K562 (cell line): ENCODE measurements around the gene SLC25A45. TPM values are rescaled to one million over a fixed set of nuclear protein-coding genes. Genes with fewer than 3 reads are reported as not detected.

Experiments
- FOXA1 ChIP-seq: fragments of 450-650 bp; IDR thresholded peaks from 2 replicates; pipeline ENCODE4 v1.6.1; 2016; ENCODE audit warnings: mild to moderate bottlenecking, borderline replicate concordance
- HDAC2 ChIP-seq: fragments of 450-650 bp; IDR thresholded peaks from 2 replicates; pipeline ENCODE4 v1.6.1; 2016; ENCODE audit warnings: mild to moderate bottlenecking
- HEY1 ChIP-seq: fragments of 250-450 bp; sonication (Bioruptor Pico); IDR thresholded peaks from 2 replicates; pipeline ENCODE4 v1.5.0; 2020; ENCODE audit warnings: mild to moderate bottlenecking, moderate library complexity, borderline replicate concordance
- KAT2B ChIP-seq: IDR thresholded peaks from one replicate; pipeline ENCODE4 v1.6.1; 2012; ENCODE audit warnings: low read depth, mild to moderate bottlenecking, control low read depth, inconsistent platforms, low read length, moderate library complexity
- KAT8 ChIP-seq: fragments of 450-650 bp; IDR thresholded peaks from 2 replicates; pipeline ENCODE4 v1.6.1; 2016; ENCODE audit warnings: low read depth, mild to moderate bottlenecking
- MAFG ChIP-seq: fragments of 450-650 bp; conservative IDR thresholded peaks from 2 replicates; pipeline ENCODE4 v1.6.1; 2016; ENCODE audit warnings: missing genetic modification characterization, missing compliant biosample characterization
- MNT ChIP-seq, 2 experiments: fragments of 450-650 bp; conservative IDR thresholded peaks; 2 replicates each; pipeline ENCODE4 v1.6.1; 2017; ENCODE audit warnings: mild to moderate bottlenecking in 2 of 2, moderate library complexity in 2 of 2
- NFIC ChIP-seq: fragments of 450-650 bp; IDR thresholded peaks from 2 replicates; pipeline ENCODE4 v1.6.1; 2017; ENCODE audit warnings: mild to moderate bottlenecking, inconsistent platforms
- RBFOX2 ChIP-seq: fragments of 200-400 bp; formaldehyde crosslinking; IDR thresholded peaks from 2 replicates; pipeline ENCODE4 v1.6.1; 2017; ENCODE audit warnings: low read depth, mild to moderate bottlenecking, low read length, moderate library complexity
- SAP30 ChIP-seq: fragments of 200-600 bp; sonication (generic); IDR thresholded peaks from 2 replicates; pipeline ENCODE4 v1.6.1; 2012; ENCODE audit warnings: borderline replicate concordance, low read depth, mild to moderate bottlenecking, moderate library complexity, low read length, control low read depth, inconsistent platforms; ENCODE audit not compliant: insufficient read depth, poor library complexity, severe bottlenecking
- ZBTB2 ChIP-seq: fragments of 450-650 bp; IDR thresholded peaks from 2 replicates; pipeline ENCODE4 v1.6.1; 2016; ENCODE audit warnings: antibody characterized with exemption
- ZC3H4 ChIP-seq: sonication (generic); formaldehyde crosslinking; IDR thresholded peaks from 2 replicates; pipeline ENCODE4 v1.9.0; 2021; ENCODE audit warnings: missing genetic modification reagents, borderline replicate concordance
- ZEB2 ChIP-seq: fragments of 450-650 bp; IDR thresholded peaks from 2 replicates; pipeline ENCODE4 v1.6.1; 2016
- ZNF717 ChIP-seq: fragments of 250-450 bp; sonication (Bioruptor Pico); IDR thresholded peaks from 2 replicates; pipeline ENCODE4 v1.5.0; 2021
- ZZZ3 ChIP-seq: fragments of 450-650 bp; IDR thresholded peaks from 2 replicates; pipeline ENCODE4 v1.6.1; 2016; ENCODE audit warnings: antibody characterized with exemption, mild to moderate bottlenecking, moderate library complexity
- polyA plus RNA-seq, 8 experiments: library from polyadenylated mRNA; depleted of rRNA in 4 of 8; stranded (reverse) in 5 of 8; unstranded in 3 of 8; fragments of >200 nt; fragmentation: Nextera tagmentation in 2 of 8; fragmentation: Illumina TruSeq in 1 of 8; extraction: Ambion mirVana in 2 of 8; extraction: Trizol in 1 of 8; gene quantifications; 2 replicates each; pipeline versions ENCODE4 v1.2.1 to v1.2.3, GENCODE V29; 2011 to 2014; ENCODE audit warnings: inconsistent platforms in 1 of 8, missing spikeins in 1 of 8
- total RNA-seq, 7 experiments: library from RNA; depleted of rRNA in 6 of 7; stranded (reverse); fragments of >200 nt in 6 of 7; fragmentation: Illumina TruSeq in 2 of 7; extraction: Trizol in 2 of 7; gene quantifications; 2 replicates each; pipeline versions ENCODE4 v1.2.1 to v1.2.3, GENCODE V29; 2011 to 2021; ENCODE audit warnings: low replicate concordance in 1 of 7
- TF ChIP-seq, protein P1 (sequence below): fragments of 450-650 bp; formaldehyde crosslinking; IDR thresholded peaks from 2 replicates; pipeline ENCODE4 v1.4.0; 2020; ENCODE audit warnings: mild to moderate bottlenecking
- TF ChIP-seq, protein P2 (sequence below): IDR thresholded peaks from 2 replicates; pipeline ENCODE4 v1.6.1; 2014; ENCODE audit warnings: antibody characterized with exemption
- TF ChIP-seq, protein P3 (sequence below): fragments of 250-450 bp; sonication (Bioruptor Pico); IDR thresholded peaks from 2 replicates; pipeline ENCODE4 v1.4.0; 2020; ENCODE audit warnings: mild to moderate bottlenecking
- TF ChIP-seq, protein P4 (sequence below): fragments of 450-650 bp; formaldehyde crosslinking; IDR thresholded peaks from 2 replicates; pipeline ENCODE4 v1.4.0; 2022; ENCODE audit warnings: mild to moderate bottlenecking, moderate library complexity

Gene SLC25A45
- total and polyA plus RNA-seq, 9 of the 15 experiments (the other 6 are each of a cell fraction or from before 2014, with no cell fraction given) = 0.15 to 2.3 (median 0.68) TPM

- TF ChIP-seq, protein P1, sequence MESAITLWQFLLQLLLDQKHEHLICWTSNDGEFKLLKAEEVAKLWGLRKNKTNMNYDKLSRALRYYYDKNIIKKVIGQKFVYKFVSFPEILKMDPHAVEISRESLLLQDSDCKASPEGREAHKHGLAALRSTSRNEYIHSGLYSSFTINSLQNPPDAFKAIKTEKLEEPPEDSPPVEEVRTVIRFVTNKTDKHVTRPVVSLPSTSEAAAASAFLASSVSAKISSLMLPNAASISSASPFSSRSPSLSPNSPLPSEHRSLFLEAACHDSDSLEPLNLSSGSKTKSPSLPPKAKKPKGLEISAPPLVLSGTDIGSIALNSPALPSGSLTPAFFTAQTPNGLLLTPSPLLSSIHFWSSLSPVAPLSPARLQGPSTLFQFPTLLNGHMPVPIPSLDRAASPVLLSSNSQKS (CRISPR knock-in tag) = no peak
- TF ChIP-seq ZEB2 (no peak), FOXA1 (no peak), ZNF717 (CRISPR knock-in tag) (no peak), ZC3H4 (no peak), ZBTB2 (no peak), RBFOX2 (no peak), NFIC (no peak; the same call in none of the 2 replicates), HDAC2 (0 out of 2 replicates have a peak, but pooled peaks have one; percentile 11), KAT2B (no peak), MNT (conservative IDR thresholded peaks at IDR 0.05) (no peak), HEY1 (CRISPR knock-in tag) (no peak), KAT8 (no peak), SAP30 (no peak), ZZZ3 (no peak), MAFG (no peak)
- TF ChIP-seq, protein P2, sequence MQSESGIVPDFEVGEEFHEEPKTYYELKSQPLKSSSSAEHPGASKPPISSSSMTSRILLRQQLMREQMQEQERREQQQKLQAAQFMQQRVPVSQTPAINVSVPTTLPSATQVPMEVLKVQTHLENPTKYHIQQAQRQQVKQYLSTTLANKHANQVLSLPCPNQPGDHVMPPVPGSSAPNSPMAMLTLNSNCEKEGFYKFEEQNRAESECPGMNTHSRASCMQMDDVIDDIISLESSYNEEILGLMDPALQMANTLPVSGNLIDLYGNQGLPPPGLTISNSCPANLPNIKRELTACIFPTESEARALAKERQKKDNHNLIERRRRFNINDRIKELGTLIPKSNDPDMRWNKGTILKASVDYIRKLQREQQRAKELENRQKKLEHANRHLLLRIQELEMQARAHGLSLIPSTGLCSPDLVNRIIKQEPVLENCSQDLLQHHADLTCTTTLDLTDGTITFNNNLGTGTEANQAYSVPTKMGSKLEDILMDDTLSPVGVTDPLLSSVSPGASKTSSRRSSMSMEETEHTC = peak; percentile 100
- TF ChIP-seq, protein P3, sequence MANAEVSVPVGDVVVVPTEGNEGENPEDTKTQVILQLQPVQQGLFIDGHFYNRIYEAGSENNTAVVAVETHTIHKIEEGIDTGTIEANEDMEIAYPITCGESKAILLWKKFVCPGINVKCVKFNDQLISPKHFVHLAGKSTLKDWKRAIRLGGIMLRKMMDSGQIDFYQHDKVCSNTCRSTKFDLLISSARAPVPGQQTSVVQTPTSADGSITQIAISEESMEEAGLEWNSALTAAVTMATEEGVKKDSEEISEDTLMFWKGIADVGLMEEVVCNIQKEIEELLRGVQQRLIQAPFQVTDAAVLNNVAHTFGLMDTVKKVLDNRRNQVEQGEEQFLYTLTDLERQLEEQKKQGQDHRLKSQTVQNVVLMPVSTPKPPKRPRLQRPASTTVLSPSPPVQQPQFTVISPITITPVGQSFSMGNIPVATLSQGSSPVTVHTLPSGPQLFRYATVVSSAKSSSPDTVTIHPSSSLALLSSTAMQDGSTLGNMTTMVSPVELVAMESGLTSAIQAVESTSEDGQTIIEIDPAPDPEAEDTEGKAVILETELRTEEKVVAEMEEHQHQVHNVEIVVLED (CRISPR knock-in tag) = peak; percentile 80
- TF ChIP-seq, protein P4, sequence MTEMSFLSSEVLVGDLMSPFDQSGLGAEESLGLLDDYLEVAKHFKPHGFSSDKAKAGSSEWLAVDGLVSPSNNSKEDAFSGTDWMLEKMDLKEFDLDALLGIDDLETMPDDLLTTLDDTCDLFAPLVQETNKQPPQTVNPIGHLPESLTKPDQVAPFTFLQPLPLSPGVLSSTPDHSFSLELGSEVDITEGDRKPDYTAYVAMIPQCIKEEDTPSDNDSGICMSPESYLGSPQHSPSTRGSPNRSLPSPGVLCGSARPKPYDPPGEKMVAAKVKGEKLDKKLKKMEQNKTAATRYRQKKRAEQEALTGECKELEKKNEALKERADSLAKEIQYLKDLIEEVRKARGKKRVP (CRISPR knock-in tag) = peak; percentile 57; the same call in 1 of the 2 replicates
Measured at GRCh38 chr11:65421794-65422632, 39.6 kb upstream of the SLC25A45 start (continued).
